GM21447 (cell line): Measurements from ENCODE around the gene CAT.

Experiments used
- ATAC-seq: cut with Tn5 transposase; IDR thresholded peaks from one replicate; pipeline ENCODE4 v1.9.1; 2021; ENCODE audit not compliant: unreplicated experiment

The CAT gene

GRCh38 chr11:34458525-34458924 is 19.8 kb downstream of the CAT start:
- no peak for ATAC-seq

GRCh38 chr11:34459507-34460162 is 20.9 kb downstream of the CAT start:
- ATAC-seq, result no peak

- ATAC-seq, result no peak
Measured at GRCh38 chr11:34460278-34460677, 21.5 kb downstream of the CAT start.

- no peak for ATAC-seq
Measured at GRCh38 chr11:34461215-34461614, 22.5 kb downstream of the CAT start.

GRCh38 chr11:34464591-34465051 is 25.9 kb downstream of the CAT start:
- ATAC-seq, result no peak

- no peak for ATAC-seq
Measured at GRCh38 chr11:34466802-34467488, 28.2 kb downstream of the CAT start.

- no peak for ATAC-seq
Measured at GRCh38 chr11:34468209-34468841, 29.6 kb downstream of the CAT start.

- ATAC-seq, result no peak
Measured at GRCh38 chr11:34473603-34474169, 35.0 kb downstream of the CAT start.

GRCh38 chr11:34475656-34476055 is 36.9 kb downstream of the CAT start:
- no peak for ATAC-seq

- ATAC-seq, result no peak
Measured at GRCh38 chr11:34476849-34477248, 38.1 kb downstream of the CAT start.

- no peak for ATAC-seq
Measured at GRCh38 chr11:34478845-34479663, 40.3 kb downstream of the CAT start.

GRCh38 chr11:34480314-34480713 is 41.6 kb downstream of the CAT start:
- ATAC-seq, result no peak

- no peak for ATAC-seq
Measured at GRCh38 chr11:34481307-34481706, 42.6 kb downstream of the CAT start.

GRCh38 chr11:34483106-34483874 is 44.6 kb downstream of the CAT start:
- ATAC-seq, result no peak

- no peak for ATAC-seq
Measured at GRCh38 chr11:34487430-34487829, 48.7 kb downstream of the CAT start.

- no peak for ATAC-seq
Measured at GRCh38 chr11:34488855-34489557, 50.3 kb downstream of the CAT start.

GRCh38 chr11:34490304-34490703 is 51.6 kb downstream of the CAT start:
- no peak for ATAC-seq

GRCh38 chr11:34492806-34493414 is 54.2 kb downstream of the CAT start:
- no peak for ATAC-seq

GRCh38 chr11:34493468-34493867 is 54.7 kb downstream of the CAT start:
- ATAC-seq, result no peak
